Fibroblast of skin of left quadriceps (primary cell): ENCODE measurements around the gene GRM7.

Experiments
- DNase-seq, 2 experiments: peaks; one replicate each; pipeline ENCODE4 v3.0.0-alpha.2; 2013; ENCODE audit warnings: low read depth in 2 of 2

GRM7 gene

DNA sequence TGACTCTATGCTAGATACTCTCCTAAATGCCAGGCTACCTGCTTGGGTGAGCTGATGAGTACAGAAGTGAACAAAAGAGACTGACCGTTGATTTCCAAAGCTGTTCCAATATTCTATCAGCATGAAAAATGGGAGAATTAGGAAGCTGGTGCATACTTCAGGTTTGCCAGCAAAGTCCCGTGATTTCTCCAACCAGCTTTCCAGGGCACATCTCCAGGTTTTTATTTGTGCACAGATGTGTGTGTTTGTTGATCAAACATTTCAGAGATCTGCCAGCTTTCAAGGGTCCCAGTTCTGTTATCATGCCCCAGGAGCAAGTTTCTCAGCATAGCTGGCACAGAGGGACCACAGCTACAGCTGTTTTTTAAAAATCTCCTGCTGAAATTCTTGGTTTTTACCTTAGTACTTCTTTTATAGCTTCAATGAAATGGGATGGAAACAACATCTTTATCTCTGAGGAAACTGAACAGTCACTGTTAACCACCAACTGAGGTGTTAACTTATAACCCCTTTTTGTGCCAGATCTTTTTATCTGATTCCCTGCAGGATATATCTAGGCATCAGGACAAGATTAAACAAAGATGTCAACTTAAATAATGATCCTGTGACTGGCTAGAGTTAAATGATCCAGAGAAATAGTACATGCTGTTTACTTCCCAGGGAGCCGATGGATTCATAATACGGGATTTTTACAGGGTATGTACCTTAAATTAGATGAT is 380.8 kb downstream of the GRM7 start:
- no peak for DNase-seq

DNA sequence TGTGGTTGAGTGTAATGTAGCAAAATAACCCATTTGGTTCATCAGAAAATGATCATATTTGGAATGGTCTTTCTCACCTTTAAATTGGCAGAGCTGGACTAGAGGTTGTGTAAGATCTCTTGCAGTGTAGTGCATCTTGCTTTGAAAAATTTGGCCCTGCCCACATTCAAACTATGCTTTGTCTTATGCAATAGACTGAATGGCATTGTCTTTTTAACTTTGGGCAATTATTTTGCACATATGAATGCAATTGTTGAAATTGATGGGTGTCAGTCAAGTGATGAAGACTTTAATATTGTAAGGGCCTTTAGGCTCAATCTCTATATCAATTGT is 381.4 kb downstream of the GRM7 start:
- DNase-seq = no peak

DNA sequence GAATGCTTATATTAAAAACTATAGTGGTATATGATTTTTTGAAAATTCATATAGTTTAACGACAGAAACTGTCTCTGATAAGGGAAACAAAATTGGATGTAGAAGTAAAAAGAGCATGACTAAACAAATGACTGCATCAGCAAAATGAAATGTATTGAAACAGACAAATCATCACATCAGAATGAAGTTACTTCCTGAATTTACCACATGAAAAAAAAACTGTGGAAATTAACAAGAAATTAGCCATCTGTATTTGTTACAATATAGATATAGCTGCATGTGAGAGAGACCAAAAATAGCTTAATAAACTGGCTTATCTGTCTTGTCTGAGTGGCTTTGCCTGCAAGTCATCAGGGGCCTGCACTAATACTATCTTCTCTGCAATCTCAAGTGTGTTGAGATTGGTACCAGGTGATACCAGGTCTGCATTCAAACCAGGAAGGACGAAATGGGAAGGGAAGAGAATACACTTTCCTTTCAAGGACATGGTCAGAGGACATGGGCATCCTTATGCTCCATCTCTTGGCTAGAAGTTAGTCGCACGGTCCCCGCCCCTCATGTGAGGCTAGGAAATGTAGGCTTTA is 388.7 kb downstream of the GRM7 start:
- DNase-seq = no peak

DNA sequence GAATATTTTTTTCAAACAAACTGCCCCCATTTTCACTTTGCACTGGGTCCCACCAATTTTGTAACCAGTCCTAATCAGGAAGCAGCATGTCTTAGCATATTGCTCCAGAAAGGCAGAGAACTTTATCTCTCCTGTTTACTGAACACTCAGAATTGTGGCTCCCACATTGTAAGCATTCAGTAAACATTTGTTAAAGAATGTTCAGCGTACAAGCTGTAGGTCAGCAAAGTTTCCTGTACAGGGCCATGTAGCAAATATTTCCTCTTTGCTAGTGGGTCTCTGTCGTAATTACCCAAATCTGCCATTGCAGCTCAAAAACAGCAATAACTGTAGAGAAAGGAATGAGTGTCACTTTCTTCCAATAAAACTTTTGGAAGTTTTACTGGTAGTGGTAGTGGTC is 393.3 kb downstream of the GRM7 start:
- no peak for DNase-seq

DNA sequence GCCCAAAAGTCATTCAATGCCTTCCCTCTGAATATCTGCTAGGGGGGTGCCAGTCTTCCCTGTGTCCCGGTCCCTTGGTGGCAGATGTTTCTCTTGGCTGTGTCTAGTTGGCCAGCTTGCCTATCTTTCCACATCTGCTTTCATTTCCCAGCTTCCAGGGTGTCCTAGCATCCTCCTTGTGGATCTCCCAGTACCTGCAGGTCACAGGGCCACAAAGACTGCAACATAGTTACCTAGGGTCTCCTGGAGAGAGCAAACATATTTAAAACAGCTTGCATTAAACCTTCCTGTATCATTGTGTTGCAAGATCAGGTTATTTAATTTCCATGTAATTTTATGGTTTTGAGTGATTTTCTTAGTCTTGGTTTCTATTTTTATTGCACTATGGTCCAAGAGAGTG is 400.1 kb downstream of the GRM7 start:
- no peak for DNase-seq

DNA sequence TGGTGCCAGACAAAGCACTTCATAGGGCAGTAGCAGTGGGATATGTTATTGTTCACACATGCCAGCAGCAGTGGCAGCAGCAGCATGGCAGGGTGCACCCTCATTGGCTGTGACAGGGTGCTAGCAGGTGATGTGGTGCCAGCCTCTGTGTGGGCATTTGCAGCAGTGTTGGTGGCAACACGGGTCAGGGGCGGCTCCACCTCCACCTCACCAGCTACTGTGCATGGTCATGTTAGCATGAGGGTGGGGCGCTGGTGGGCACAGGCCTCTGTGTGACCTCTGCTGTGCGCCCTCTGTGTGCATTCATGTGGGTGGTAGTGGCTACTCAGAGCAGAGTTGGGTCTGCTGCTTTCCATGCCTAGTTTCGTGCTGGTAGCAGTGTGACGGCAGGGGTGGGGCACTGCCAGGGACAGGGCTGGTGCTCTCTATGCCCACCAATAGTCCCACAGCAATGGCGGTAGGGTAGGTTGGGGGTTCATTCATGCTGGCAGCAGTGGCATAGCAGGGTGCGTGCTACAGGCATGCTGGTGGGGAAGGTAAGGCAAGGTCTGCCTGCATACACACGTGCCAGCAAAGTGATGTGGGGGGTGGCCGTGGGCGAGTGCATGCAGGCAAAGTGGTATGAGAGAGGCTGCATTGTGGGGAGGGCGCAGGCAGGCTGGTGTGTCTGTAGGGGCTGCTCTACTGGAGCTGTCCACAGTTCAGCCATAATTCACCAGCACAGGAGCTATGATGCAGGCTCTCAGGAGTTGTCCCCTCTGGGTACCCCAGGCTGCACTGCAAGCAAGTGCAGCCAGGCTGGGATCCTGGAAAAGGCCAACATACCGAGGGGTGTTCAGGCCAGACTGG is 402.7 kb downstream of the GRM7 start:
- no peak for DNase-seq

DNA sequence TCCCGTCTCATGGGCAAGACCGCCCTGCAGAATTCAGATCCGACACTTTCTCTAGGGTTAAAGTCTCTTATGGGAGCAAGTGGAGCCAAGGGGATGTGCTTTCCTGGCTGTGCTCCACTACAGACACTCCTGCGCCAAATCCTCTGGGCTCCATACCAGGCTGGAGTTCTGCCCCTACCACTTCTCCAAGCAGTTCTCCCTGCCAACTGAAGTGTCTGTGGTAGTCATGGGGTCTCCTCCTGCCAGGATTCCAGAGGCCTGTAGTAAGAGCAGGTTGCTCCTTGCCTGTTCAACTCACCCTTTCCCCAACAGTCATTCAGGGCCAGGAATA is 403.2 kb downstream of the GRM7 start:
- no peak for DNase-seq

DNA sequence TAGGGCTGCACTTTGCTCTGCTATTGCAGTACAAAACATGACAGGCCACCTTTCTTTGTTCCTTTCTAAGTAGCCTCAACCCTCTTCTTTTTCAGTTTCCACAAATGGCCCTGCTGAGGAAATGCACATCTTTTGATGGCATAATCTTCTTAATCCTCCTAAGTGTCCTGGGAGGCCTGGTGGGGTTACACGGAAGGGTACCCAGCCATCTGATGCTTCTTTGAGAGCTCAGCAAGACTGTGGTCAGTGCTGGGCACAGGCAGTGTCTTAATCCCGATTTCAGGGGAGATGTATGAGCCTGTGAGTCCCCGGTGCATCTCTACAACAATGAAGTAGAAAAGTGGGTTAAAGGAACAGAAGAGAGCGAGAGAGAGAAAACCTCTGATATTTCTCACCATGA is 404.8 kb downstream of the GRM7 start:
- DNase-seq = no peak

DNA sequence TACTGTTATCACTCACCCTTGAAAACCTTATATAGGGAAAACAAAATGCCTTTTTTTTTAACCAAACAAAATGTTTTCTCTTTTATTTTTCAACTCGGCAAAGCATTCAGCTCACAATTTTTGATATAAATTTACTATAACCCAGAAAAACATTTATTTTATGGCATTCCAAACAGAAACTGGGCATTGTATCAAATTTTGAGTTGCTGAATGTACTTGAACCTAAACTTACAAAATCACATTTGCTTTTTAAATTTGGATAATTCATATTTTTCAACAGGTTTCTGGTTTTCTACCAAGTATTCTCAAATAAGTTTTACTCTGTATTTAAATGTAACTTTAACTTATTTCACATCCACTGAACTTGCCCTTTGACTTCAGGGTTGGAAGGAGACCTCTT is 405.6 kb downstream of the GRM7 start:
- no peak for DNase-seq

DNA sequence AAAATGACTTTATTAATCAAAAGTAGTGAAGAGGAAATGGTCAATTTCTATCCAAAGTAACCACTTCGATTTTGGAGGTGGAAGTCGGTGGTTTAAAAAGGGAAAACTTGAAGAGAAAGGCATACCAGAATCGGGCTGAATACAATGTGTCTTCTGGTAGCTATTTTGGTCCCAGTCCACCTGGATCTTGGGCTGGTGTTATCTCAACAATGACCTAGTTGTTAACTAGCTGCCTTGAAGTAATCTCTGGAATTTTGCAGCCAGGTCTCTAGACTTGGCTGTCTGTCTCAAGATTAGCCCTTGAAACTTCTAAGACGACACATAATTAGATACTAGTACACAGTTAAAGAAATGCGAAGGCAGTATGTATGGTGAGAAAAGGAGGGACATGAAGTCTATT is 409.8 kb downstream of the GRM7 start:
- DNase-seq = no peak

DNA sequence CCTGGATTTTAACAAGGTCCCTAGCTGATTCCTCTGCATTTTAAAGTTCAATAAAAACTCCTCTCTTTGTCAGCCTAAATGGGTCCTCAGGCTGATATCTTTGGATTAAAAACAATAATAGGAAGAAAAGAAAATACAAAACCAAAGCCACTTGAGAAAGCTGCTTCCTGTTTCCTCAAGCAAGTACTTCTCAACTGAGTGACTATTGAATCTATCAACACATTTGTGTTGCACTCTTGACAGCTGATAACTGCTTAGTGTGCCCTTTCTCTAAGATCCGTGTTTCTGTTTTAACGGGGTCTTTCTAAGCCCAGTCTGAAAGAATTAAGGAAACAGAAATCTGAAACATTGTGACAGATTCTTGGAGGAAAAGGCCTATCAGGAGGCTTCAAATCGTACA is 410.7 kb downstream of the GRM7 start:
- DNase-seq = no peak

DNA sequence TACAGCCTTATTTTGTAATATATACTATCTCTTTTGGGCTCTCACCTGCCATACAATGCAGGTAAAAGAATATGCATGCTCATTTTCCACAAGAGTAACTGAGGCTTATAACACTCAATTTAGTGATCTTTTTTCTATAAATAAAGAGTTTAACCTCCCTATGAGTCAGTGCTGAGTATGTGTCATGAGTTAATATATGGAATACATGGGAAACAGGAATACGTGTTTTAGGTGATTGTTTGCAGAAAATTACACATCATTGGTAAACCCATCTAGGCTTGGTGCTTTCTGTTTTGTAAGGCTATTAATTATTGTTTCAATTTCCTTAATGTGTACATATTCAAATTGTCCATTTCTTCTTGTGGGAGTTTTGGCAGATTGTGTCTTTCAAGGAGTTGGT is 411.3 kb downstream of the GRM7 start:
- no peak for DNase-seq

DNA sequence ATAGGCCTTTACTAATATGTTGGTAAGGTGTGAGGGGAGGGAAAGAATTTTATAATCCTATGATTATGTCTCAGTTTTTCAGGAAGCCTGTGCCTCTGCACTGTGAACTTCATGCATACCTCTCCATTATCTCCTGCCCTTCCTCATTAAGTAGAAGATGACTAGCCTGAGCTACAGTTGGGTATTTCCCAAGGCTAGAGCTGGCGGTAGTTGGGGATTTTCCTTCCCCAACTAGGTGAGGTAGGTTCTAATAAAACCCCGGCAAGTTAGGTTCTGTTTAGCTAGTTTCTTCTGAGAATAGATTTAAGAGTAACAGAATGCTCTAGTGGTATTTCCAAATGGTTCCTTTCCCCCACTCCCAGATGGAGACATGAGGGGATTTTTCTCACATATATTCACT is 414.5 kb downstream of the GRM7 start:
- DNase-seq = no peak

DNA sequence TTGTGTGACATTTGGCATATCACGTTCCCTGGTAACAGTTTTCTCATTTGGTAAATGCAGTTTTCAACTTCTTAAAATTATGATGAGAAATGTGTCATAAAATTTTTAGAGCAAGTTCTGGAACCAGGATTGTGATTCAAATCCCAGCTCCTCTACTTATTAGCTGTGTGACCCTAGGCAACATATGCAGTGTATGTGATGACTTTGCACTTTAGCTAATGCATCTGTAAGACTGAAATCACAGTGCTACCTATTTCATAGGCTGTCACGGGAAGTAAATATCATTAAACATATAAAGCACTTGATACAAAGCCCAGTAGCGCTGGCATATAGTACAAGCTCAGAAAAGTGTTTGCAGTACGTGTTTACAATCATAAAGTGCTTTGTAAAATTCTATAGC is 419.4 kb downstream of the GRM7 start:
- no peak for DNase-seq

DNA sequence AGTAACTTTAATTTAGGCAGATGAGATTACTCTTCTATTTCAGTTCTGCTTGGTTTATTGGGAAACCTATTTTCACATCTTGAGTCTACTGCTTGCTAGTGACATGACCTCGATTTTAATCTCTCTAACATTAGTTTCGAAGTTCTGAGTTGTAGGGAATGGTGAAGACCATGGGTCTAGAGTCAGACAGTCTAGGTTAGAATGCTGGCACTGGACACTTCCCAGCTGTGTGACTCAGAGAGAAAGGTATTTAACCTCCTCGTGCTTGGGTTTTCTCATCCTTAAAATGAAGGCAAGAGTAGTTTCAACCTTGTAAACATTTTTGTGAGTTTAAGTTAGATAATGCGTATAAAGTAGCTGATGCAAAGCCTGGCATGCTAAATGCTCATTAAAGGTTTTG is 422.1 kb downstream of the GRM7 start:
- no peak for DNase-seq

DNA sequence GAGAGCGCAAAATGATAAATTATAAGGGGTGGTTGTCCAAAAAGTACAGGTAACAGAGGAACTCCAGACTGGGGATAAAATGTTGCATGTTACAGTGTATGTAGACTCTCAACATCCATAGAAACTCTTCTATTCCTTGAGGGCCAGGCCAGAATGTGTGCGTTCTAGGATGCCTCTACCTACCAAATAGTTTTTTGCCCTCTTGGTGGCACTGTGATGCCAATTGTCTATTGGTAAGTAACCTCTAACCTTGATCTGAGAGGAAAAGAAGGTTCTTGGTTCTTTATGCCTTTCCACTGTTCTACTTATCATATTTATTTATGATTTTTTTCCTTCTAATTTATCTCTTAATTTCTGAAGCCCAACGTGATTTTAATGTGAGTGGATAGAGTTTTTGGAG is 424.6 kb downstream of the GRM7 start:
- DNase-seq = no peak

DNA sequence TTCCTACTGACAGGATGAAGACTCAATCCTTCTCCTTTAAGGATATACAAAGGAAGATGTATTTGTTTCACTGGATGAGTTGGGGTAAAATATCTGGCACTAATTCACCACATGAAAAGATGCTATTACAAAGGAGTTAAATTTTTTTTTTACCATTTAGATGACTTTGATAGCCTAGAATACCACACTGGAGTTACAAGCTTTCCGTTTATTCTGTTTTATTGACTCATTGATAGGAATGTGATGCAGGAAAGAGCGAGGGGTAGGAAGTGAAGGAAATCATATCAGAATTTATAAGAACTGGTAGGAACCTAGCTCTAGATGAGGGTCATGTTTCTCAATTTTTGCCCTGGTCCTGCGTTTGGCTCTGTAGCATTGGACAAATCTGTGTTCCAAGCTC is 427.2 kb downstream of the GRM7 start:
- DNase-seq = no peak

DNA sequence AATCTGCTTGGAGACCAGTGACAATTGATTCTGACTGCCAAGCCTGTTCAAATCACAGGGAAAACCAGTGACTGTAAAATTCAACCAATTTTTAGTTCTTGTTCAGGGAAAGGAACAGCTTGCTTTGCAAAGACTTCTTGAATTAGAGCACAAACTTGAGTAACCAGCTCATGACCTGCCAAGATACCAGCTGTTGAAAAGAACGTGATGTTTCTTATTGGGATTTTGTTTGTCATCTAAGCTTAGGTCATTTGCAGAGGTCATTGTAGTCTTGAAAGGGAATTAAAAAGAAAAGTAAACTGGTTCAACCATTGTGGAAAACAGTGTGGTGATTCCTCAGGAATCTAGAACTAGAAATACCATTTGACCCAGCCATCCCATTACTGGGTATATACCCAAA is 428.2 kb downstream of the GRM7 start:
- DNase-seq = no peak

DNA sequence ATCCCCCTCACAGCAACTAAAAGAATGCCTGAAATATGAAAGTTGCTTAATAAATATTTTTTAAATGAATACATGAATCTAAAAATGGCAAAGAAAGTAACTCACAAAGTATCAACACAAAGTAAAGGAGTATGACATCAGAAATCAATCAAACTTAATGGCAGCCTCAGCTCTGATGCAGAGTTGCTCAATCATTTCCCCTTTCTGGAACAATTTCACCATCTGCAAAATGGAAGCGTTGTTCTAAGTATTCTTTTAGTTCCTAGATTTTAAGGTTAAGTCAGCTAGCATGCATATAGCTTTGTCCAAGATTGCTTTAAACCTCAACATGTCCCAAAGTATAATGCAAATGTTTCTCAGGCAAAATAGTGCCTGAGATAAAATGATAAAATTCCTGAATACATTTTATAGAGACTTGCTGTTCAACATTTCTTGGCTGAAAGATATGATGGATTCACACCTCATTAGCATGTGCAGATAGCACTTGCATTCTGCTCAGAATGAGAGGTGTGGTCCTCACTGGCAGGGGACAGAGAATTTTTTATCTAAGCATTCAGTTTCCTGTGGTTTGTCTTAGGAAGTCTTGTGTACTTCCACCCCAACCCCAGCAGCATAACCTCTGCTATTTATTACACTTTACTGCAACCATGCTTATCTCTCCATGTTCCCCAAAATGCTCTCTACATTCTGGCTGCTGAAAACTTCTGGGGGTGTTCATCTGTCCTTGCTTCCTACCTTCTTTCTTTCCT is 429.3 kb downstream of the GRM7 start:
- DNase-seq = no peak

DNA sequence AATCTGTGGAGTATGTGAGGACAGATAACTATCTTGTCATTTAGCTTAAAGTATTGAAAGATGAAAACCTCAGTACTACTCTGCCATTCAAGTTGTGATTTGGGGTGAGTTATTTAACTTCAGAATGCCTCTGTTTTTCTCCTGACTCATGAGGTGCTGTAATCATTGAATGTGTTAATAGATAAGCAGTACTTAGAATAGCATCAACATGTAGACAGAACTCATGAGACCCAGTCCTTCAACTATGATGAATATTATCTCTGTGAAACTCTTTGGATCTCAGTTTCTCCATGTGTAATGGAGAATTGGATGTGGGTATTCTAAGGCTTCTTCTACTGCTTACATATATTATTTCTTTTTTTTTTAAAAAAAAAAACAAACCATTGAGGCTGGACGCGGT is 431.4 kb downstream of the GRM7 start:
- no peak for DNase-seq

DNA sequence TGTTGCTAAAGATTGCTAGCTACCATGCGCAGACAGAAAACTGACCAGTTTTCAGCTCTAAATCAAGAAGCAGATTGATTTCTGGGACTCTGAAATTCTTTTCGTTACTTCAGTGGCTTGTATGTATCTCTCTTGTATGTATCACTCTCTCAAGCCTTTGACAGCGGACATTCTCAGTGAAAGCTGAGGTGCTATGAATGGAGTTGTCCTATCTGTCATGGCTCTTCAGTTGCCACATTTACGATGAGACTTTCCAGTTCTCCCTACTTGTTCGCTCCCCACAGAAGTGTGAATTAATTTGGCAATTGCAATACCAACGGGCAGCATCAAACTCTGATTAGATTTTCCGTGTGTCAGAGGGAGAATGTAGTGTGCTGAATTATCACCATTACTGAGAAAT is 432.4 kb downstream of the GRM7 start:
- no peak for DNase-seq

DNA sequence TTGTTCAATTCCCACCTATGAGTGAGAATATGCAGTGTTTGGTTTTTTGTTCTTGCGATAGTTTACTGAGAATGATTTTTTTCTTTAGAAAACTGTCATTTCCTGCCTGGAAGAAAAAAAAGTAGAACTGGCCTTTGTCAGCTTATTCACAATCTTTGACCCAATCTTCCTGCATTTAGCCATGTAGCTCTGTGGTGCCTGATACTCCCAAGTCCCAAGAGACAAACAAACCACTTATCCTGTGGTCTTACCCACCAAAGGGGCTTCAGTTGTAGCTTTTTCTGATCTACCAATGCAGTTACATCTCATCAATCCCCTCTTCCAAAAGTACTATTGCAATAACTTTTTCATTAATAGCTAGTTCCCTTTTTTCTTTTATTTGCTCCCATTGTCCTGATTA is 444.6 kb downstream of the GRM7 start:
- no peak for DNase-seq

DNA sequence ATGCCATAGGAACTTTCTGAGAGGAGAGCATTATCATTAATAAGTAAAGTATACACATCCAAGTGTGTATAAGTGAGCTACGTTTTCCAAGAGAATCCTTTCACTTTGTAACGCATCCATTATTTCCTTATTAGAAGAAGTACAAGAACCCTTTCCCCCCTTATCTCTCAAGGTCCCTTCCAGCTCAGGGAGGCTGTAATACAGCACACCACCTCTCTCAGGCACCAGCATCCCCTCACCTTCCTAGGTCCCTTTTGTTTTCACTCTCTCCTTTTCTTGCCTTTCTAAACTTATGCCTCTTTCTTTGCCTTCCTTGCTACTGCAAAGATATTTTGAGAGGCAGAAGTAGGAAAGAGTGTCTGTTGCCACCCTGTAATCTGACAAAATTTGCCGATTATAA is 446.0 kb downstream of the GRM7 start:
- no peak for DNase-seq
